Measurements from ENCODE around the gene SNX5.
A peak's percentile ranks its signal among the peaks of the same experiment; 100 is the strongest.

The SNX5 gene

GRCh38 chr20:17939622-17940223 lies 28.9 kb downstream of the SNX5 start:
- DNase-seq: no peak

DNA sequence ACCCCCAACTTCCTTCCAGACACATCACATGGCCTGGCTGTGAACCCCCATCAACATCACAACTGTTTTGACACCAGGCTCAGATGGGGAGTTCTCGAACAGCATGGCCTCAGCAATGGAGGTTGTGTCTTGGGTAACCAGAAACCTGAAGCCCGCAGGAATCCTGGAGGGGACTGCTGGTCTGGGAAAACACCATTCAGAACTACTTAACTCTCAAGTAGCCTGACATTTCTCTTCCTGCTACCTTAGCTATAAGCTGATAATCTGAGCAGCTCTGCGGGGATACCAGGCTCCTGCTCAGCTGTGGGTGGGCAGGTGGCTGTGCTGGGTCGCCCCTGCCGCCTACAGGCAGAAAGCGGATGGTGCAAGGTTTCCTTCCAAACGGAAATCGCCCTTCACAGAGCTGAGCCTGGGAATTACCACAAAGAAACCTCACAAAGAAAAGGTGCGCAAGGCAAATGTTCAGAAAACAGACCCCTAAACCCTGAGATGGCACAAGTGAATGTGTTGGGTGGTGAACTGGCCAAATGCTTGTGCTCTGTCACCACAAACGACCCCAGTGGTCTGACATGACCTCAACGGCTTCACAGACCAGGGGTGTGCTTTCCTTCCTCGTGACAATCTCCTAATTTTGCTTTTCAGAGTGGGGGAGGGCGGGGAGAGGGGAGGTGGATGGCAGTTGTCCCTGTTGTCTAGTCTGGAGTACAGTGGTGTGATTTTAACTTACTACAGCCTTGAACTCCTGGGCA lies 29.5 kb downstream of the SNX5 start:
- peak; percentile 34 for DNase-seq

DNA sequence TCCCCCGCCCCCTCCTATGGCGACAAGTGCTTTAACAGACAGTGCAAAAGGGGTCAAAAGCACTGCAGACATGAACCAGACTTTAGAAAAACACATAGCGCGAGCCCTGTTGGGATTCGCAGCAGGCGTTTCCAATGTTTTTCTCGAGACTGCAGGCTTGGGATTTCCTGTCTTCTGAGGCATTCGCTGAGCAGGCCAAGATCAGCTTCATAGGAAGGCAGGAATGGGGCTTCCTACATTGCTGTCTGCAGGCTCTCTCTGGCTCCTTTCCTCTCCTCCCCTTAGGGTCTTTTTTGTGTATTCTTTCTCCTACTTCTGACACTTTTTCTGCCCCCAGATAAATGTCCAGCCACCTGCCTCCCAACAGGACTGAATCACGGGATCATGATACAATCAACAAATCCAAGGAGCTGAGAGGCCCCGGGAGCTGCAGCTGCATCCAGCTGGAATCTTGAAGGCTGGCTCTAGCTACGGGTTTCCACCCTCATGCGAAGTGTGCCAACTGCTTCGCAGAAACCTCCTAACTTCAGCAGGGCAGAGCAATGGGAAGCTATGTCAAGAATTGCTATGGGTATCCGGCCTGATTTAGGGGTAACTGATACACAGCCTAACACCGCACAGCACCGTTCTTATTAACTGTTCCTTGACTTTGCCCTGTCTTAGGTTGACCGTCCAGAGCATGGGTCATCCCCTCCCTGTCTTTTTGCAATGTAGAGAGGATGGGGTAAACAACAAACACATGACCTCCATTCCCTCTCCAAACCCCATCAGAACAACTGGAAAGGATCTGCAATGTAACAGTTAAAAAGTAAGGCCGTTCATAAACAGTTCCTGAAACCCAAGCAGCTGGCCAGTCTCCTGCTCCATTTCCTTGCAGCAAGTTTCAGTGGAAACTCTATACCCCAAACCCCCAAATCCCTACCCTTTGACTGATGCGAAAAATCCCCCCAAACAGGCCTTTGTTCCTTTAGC lies 31.5 kb downstream of the SNX5 start:
- peak; percentile 81 for DNase-seq

GRCh38 chr20:17936286-17936760 lies 32.3 kb downstream of the SNX5 start:
- peak; percentile 56 for DNase-seq

- DNase-seq: no peak
These were observed 32.8 kb downstream of the SNX5 start for GRCh38 chr20:17935761-17936160.

DNA sequence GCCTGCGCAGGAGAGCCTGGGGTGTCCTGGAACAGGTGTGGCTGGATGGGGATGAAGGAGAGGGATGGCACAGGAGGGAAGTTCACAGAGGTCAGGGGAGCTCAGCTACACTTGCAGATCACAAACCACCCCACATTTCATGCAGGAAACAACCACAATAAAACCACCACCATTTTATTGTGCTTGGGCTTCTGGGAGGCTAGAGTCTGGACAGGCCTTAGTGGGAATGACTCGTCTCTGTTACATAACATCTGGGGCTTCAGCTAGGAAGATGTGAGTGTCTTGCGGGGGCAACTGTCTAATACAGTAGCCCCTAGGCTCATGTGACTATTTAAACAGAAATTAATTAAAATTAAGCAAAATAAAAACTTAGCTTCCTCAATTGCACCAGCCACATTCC lies 33.4 kb downstream of the SNX5 start:
- no peak for DNase-seq

GRCh38 chr20:17934141-17934862 lies 34.3 kb downstream of the SNX5 start:
- DNase-seq: no peak

DNA sequence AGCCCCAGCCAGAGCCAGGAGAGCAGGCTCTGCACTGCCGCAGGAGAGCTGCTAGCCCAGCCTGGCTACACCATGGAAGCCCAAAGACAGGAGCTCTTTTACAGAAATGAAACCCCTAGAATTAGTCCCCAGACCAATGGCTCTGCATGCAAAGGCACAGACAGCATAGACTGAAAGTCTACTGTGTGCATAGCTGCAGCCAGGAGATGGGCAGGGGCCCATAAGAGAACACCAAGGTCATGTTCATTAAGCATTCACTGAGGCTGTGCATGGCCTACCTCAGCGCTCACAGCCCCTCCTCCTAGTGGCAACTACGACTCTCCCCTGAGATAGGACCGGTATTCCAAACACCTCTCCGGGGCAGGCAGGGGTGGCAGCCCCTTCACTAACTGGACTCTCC lies 34.9 kb downstream of the SNX5 start:
- no peak for DNase-seq

DNA sequence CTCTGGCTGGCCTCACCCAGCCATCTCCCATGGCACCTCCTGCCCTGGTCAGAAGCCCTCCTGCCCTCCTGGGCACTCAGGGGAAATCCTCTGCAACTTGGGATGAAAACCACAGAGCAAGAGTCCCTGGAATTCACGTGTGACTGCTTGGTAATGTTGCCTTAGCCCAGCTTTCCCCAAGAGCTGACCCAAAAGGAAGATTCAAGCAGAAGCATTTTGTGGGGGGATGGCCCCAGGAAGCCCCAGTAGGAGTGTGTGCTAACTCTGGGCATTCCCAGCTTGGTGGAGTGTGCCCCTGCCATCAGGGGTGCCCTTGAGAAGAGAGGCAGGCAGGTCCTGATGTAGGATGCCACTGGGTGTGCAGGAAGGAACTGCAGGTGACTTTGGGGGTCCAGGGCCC lies 35.5 kb downstream of the SNX5 start:
- no peak for DNase-seq

- DNase-seq: no peak
These were observed 36.2 kb downstream of the SNX5 start for GRCh38 chr20:17932396-17932795.

- DNase-seq: no peak
These were observed 37.1 kb downstream of the SNX5 start for GRCh38 chr20:17931513-17931912.

DNA sequence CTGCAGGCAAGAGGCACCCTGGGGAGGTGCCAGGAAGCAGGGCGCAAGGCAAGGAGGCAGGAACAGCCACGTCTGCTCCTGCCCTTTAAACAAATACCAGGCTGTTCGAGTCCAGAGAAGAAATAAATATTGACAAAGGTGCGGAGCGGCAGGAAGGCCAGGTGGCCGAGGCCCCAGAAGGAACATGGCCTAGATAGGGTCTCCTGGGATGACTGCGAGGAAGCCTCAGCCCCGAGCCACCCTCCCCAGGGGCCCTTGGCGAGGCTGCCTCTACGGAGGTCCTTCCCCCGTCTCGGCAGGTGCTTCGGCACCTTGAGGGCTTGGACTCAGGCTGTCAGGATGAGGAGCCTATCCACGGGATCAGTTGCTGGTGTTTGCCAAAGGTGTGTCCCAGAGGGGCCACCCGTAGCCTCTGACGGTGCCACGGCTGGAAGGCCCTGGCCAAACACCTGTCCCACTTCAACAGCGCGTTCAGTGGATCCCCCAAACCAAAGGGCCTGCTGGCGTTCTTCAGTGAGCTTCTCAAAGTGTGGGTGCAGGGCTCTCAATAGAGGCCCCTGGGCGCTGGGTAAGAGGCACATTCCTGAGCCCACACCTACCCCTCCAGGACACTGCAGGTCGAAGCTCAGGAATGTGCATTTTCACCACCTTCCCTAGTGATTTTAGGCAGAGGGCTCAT lies 39.8 kb downstream of the SNX5 start:
- no peak for DNase-seq

GRCh38 chr20:17928211-17928611 lies 40.4 kb downstream of the SNX5 start:
- no peak for DNase-seq

- no peak for DNase-seq
These were observed 42.7 kb downstream of the SNX5 start for GRCh38 chr20:17925940-17926300.

DNA sequence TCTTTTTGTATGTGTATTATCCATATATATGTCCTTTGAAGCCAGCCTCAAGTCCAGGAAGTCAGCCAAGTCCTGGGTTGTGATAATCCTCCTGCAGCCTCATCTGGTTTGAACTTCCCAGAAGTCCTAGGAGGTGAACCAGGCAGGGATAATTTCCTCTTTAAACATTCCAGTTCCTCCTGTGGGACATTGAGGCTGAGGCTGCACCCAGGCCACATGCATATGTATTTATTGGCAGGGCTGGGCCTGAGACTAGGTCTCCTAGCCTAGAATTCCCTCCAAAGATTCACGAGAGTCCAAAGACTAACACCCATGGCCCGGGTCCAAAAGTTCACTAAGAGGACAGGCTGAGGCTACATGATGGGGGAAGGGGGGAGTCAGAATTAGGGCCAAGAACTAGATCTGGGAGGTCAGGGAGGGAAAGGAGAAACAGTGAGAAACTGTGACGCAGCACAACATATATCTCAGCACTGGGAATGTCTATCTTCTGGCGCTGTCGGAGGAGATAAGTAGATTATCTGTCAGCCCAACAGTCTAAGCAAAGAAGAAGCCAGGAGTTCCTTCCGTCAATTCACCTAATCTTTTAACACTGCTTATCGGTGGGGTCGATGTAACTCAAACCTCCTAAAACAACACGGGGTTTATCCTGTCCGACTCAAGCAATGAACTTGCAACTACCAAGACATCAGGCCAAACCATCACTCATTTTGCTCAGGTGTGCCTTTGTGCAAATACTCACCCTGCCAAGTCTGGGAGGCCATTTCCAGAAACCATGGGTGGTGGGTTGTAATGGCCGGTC lies 43.3 kb downstream of the SNX5 start:
- DNase-seq: no peak

- no peak for DNase-seq
These were observed 46.8 kb downstream of the SNX5 start for GRCh38 chr20:17921774-17922173.

GRCh38 chr20:17919149-17919548 lies 49.4 kb downstream of the SNX5 start:
- DNase-seq: no peak

DNA sequence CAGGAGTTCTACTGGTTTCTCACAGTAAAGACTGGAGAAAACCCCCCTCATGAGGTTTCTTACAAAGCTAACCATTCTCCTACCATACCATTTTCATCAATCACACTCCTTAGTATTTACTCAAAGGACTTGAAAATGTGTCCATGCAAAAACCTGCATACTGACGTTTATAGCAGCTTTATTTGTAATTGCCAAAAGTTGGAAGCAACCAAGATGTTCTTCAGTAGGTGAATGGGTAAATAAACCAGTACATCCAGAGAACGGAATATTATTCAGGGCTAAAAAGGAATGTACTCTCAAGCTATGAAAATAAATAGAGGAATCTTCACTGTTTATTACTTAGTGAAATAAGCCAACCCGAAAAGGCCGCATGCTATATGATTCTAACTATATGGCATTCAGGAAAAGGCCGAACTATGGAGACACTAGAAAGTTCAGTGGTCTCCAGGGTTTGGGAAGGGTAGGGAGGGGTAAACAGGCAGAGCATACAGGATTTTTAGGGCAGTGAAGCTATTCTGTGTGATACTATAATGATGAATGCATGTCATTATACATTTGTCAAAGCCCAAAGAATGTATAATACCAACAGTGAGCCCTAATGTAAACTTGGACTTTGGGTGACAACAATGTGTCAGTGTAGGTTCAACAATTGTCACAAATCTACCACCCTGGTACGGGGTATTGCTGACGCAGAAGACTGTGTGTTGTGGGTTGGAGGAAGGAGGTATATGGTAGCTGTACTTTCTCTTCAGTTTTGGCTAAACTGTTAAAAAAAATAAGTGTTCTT lies 50.6 kb downstream of the SNX5 start:
- DNase-seq: no peak

DNA sequence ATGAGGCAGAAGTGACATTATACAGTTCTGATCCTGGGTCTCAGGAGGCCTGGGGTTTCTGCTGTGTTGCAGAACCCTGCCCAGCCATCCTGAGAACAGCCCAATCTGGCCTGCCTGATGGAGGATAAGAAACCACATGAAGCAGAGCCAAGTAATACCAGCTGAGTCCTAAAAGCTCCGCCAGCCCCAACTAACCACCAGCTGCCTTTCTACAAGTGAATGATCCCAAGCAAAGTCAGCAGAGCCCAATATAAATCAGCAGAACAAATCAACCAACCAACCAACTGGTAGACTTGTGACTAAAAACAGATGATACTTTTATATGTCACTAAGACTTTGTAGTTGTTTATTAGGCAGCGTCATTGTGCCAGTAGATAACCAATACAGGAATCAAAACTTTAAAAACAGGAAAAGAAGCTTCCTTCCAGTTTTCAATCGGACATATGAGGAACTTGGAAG lies 52.1 kb downstream of the SNX5 start:
- DNase-seq: no peak

DNA sequence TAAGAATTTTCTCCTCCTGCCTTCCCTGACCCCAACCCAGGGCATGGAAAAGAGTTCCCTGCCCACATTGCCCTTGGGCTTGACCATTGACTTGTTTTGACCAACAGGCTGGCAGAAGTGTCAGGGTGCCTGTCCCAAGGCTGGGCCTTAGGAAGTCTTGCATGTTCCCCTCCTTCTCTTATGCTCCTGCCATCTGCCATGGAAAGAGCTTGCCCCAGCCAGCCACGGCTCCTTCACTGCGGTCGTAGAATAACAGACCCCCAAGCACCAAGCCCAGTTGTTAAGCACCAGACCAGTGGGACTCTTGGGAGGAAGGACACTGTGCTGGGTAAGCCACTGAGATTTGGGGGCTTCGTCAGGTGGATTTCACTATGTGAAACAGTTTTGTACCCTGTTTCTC lies 53.6 kb downstream of the SNX5 start:
- DNase-seq: no peak

Data from HCEC 1CT (cell line).